ENCODE measurements around the gene GDPD4. TPM values are rescaled to one million over a fixed set of nuclear protein-coding genes. Genes with fewer than 3 reads are reported as not detected.

GDPD4 gene
- total RNA-seq, 1 experiment from 2014 or later = not detected

GRCh38 chr11:77167791-77168190 lies 133.7 kb downstream of the GDPD4 start:
- DNase-seq (ENCODE audit: low read depth, low spot score) (no peak), ATAC-seq (no peak)
- no peak overlapping the region for H3K4me2 ChIP-seq (ENCODE audit: low read length)
- no peaks in the 10 kb centered on the region for H4K20me1 ChIP-seq (ENCODE audit: insufficient read depth)
- H3K4me1 ChIP-seq (ENCODE audit: control insufficient read depth in 1 of 2, insufficient read depth in 2 of 2, low read length in 2 of 2) = no peaks in the 10 kb centered on the region
- POLR2A ChIA-PET = no interaction called here
- RAD21 ChIA-PET (ENCODE audit: low non-redundant PET in 1 of 2, low total read pairs in 2 of 2, uncharacterized antibody in 2 of 2, unreplicated experiment in 2 of 2) = no interaction called here
- CTCF ChIA-PET = no interaction called here
- no peaks in the 10 kb centered on the region for H3K27me3 ChIP-seq (ENCODE audit: insufficient read depth, low read length)
- no peak overlapping the region for H3K9ac ChIP-seq (ENCODE audit: low read length)
- BruUV-seq (replicated peaks) = no TSS peak
- no peaks in the 10 kb centered on the region for H3K9me3 ChIP-seq (ENCODE audit: control insufficient read depth in 1 of 2, insufficient read depth in 1 of 2, low read depth in 1 of 2, low read length in 2 of 2)
- H3K9me2 ChIP-seq (ENCODE audit: insufficient read depth) = no peaks in the 10 kb centered on the region
- no peak for TF ChIP-seq ELF1 (IDR thresholded peaks at IDR 0.05; ENCODE audit: borderline replicate concordance, low read depth)
- no peak for TF ChIP-seq SRF (IDR thresholded peaks at IDR 0.05; ENCODE audit: low read depth)
- no peak for TF ChIP-seq REST (IDR thresholded peaks at IDR 0.05; ENCODE audit: low read depth)
- TF ChIP-seq EZH2 (IDR thresholded peaks at IDR 0.05) = no peak
- no peak for TF ChIP-seq SP1 (IDR thresholded peaks at IDR 0.05; ENCODE audit: low read depth)
- no peak for TF ChIP-seq POLR2A (IDR thresholded peaks at IDR 0.05; ENCODE audit: borderline replicate concordance, extremely low read depth, insufficient read depth, insufficient read length)
- TF ChIP-seq YY1 (IDR thresholded peaks at IDR 0.05; ENCODE audit: extremely low read depth, insufficient replicate concordance, low read depth, low read length) = no peak
- no peak for TF ChIP-seq RAD21 (IDR thresholded peaks at IDR 0.05; ENCODE audit: low read depth)
- TF ChIP-seq CBX3 (IDR thresholded peaks at IDR 0.05; ENCODE audit: low read depth) = no peak
- no peak for TF ChIP-seq MAX (IDR thresholded peaks at IDR 0.05)
- no peak for TF ChIP-seq ZNF274 (IDR thresholded peaks at IDR 0.05; ENCODE audit: low read depth, low read length)
- no peak for TF ChIP-seq EZH2phosphoT487 (IDR thresholded peaks at IDR 0.05; ENCODE audit: borderline replicate concordance)
- no peak for TF ChIP-seq ZFX (IDR thresholded peaks at IDR 0.05)
- no peak for TF ChIP-seq POLR2AphosphoS5 (IDR thresholded peaks at IDR 0.05; ENCODE audit: low read depth, low read length)
- TF ChIP-seq EGR1 (IDR thresholded peaks at IDR 0.05; ENCODE audit: low read depth) = no peak
- no peak for TF ChIP-seq SIN3A (IDR thresholded peaks at IDR 0.05; ENCODE audit: low read depth)
- TF ChIP-seq JUND (IDR thresholded peaks at IDR 0.05) = no peak
- TF ChIP-seq ZBTB33 (IDR thresholded peaks at IDR 0.05; ENCODE audit: extremely low read depth, insufficient replicate concordance, low read length) = no peak
- H3K36me3 ChIP-seq (ENCODE audit: control insufficient read depth in 1 of 2, insufficient read depth in 2 of 2, low read length in 2 of 2) = no peaks in the 10 kb centered on the region
- no peak overlapping the region for H3K27ac ChIP-seq (ENCODE audit: low read depth, low read length)
- intact Hi-C loops (cut with micrococcal nuclease) = no loop called here
- no peak overlapping the region for H3K4me3 ChIP-seq (replicated peaks in 1 of 2; ENCODE audit: low read depth in 1 of 2, low read length in 2 of 2)
- no peak overlapping the region for H2AFZ ChIP-seq (ENCODE audit: low read depth, low read length, poor library complexity, severe bottlenecking)
- no peaks in the 10 kb centered on the region for H3K79me2 ChIP-seq (ENCODE audit: insufficient read depth, low read length)
